ENCODE results near the gene PFKP. TPM values are rescaled to one million over a fixed set of nuclear protein-coding genes. Genes with fewer than 3 reads are reported as not detected.

PFKP gene
- total RNA-seq, 1 experiment from 2014 or later, result 232 TPM

- Histone ChIP-seq H3K27me3 (ENCODE audit: control insufficient read depth, insufficient read depth, low read length) (no peaks in the 10 kb centered on the region), H3K36me3 (ENCODE audit: control insufficient read depth, insufficient read depth, low read length) (no peaks in the 10 kb centered on the region), H3K27ac (ENCODE audit: low read length) (no peak overlapping the region), H3K4me3 (ENCODE audit: low read depth in 2 of 2, low read length in 2 of 2) (no peak overlapping the region), H3K4me1 (ENCODE audit: control insufficient read depth, insufficient read depth, low read length) (no peaks in the 10 kb centered on the region; the same call in 1 of the 2 replicates), H3K9me3 (ENCODE audit: control insufficient read depth, insufficient read depth, low read depth, low read length) (no peaks in the 10 kb centered on the region)
- TF ChIP-seq CTCF (IDR thresholded peaks at IDR 0.05), result no peak
- no peak for TF ChIP-seq SIN3A (IDR thresholded peaks at IDR 0.05; ENCODE audit: borderline replicate concordance, insufficient read depth, low read depth, low read length)
- no peak for TF ChIP-seq POLR2AphosphoS5 (IDR thresholded peaks at IDR 0.05; ENCODE audit: low read depth, low read length)
- no peak for TF ChIP-seq TCF7L2 (IDR thresholded peaks at IDR 0.05; ENCODE audit: low read depth, low read length)
- no peak for TF ChIP-seq REST (IDR thresholded peaks at IDR 0.05; ENCODE audit: insufficient read depth in 1 of 2, low read depth in 2 of 2, low read length in 1 of 2)
- in situ Hi-C loops (cut with HindIII; ENCODE audit: low pct_unique_long_range_greater_than_20kb, low sequenced_read_pairs) (no loop called here), intact Hi-C loops (cut with micrococcal nuclease; ENCODE audit: unreplicated experiment) (no loop called here)
- DNase-seq (ENCODE audit: low read depth, low spot score) (no peak), ATAC-seq (no peak)
- CTCF ChIA-PET, result no interaction called here
- POLR2A ChIA-PET, result no interaction called here
- no TSS peak for BruUV-seq (replicated peaks)
These were observed 15.7 kb upstream of the PFKP start for GRCh38 chr10:3051692-3052091.

GRCh38 chr10:3053155-3053554 is 14.2 kb upstream of the PFKP start:
- Histone ChIP-seq H3K36me3 (ENCODE audit: control insufficient read depth, insufficient read depth, low read length) (no peaks in the 10 kb centered on the region), H3K4me3 (ENCODE audit: low read depth in 2 of 2, low read length in 2 of 2) (no peak overlapping the region), H3K4me1 (ENCODE audit: control insufficient read depth, insufficient read depth, low read length) (no peaks in the 10 kb centered on the region), H3K27ac (ENCODE audit: low read length) (no peak overlapping the region), H3K9me3 (ENCODE audit: control insufficient read depth, insufficient read depth, low read depth, low read length) (no peaks in the 10 kb centered on the region), H3K27me3 (ENCODE audit: control insufficient read depth, insufficient read depth, low read length) (no peaks in the 10 kb centered on the region)
- CTCF ChIA-PET, result no interaction called here
- no TSS peak for BruUV-seq (replicated peaks)
- intact Hi-C loops (cut with micrococcal nuclease; ENCODE audit: unreplicated experiment) (no loop called here), in situ Hi-C loops (cut with HindIII; ENCODE audit: low pct_unique_long_range_greater_than_20kb, low sequenced_read_pairs) (no loop called here)
- DNase-seq (ENCODE audit: low read depth, low spot score) (no peak), ATAC-seq (no peak)
- POLR2A ChIA-PET, result no interaction called here
- TF ChIP-seq REST (IDR thresholded peaks at IDR 0.05; ENCODE audit: insufficient read depth in 1 of 2, low read depth in 2 of 2, low read length in 1 of 2), result no peak
- no peak for TF ChIP-seq SIN3A (IDR thresholded peaks at IDR 0.05; ENCODE audit: borderline replicate concordance, insufficient read depth, low read depth, low read length)
